Inflammatory macrophage (primary cell): ENCODE results near the gene PRLHR.

Experiments used
- DNase-seq, 2 donors: peaks; one replicate each; pipeline ENCODE4 v3.0.0-alpha.2; 2020 to 2022

The PRLHR gene

GRCh38 chr10:118557946-118558345 lies 37.5 kb downstream of the PRLHR start:
- DNase-seq, result no peak

- DNase-seq, result peak in 1 of 2 donors; percentile 26
These were observed 43.8 kb downstream of the PRLHR start for GRCh38 chr10:118551535-118552100.

GRCh38 chr10:118547282-118547681 lies 48.2 kb downstream of the PRLHR start:
- no peak for DNase-seq

GRCh38 chr10:118546479-118546878 lies 49.0 kb downstream of the PRLHR start:
- no peak for DNase-seq

- no peak for DNase-seq
These were observed 50.1 kb downstream of the PRLHR start for GRCh38 chr10:118545381-118545780.

GRCh38 chr10:118544401-118544948 lies 51.0 kb downstream of the PRLHR start:
- no peak for DNase-seq

- DNase-seq, result peak; percentile 52 to 70
These were observed 51.6 kb downstream of the PRLHR start for GRCh38 chr10:118543714-118544400.

- DNase-seq, result peak; percentile 51 to 54
These were observed 52.7 kb downstream of the PRLHR start for GRCh38 chr10:118542745-118543144.

- no peak for DNase-seq
These were observed 53.2 kb downstream of the PRLHR start for GRCh38 chr10:118542205-118542604.

- DNase-seq, result no peak
These were observed 53.7 kb downstream of the PRLHR start for GRCh38 chr10:118541718-118542117.
